NCI-H524 treated with DMSO at 0.1 percent for 48 hours (cell line): Measurements from ENCODE around the gene NEGR1.

Source experiments
- DNase-seq: peaks from one replicate; lab custom pipeline; 2025; lab: John Stamatoyannopoulos, UW

The NEGR1 gene

GRCh38 chr1:71350805-71351204 lies 931.5 kb downstream of the NEGR1 start:
- DNase-seq = no peak

- DNase-seq = no peak
These were observed 932.0 kb downstream of the NEGR1 start for GRCh38 chr1:71350330-71350729.
